Activated naive CD4-positive, alpha-beta T cell treated with anti-CD3 and anti-CD28 coated beads, Interleukin-2, amount 50 U/mL, for 72 hours (primary cell): Measurements from ENCODE around the gene NAP1L4. TPM values are rescaled to one million over a fixed set of nuclear protein-coding genes. Genes with fewer than 3 reads are reported as not detected.
A peak's percentile ranks its signal among the peaks of the same experiment; 100 is the strongest.
"Not testable (repeated sequence)": the region's sequence is repeated elsewhere in the genome, so short reads cannot be mapped to it uniquely, and the experiment has no call there.

Experiments
- ATAC-seq, 2 donors: fragments of 150-1000 bp; cut with Tn5 transposase; 2 replicates each; pipeline ENCODE4 v1.10.0; 2021; ENCODE audit warnings: mild to moderate bottlenecking in 2 of 2, moderate library complexity in 2 of 2
- DNase-seq, 2 donors: peaks; one replicate each; pipeline ENCODE4 v3.0.0; 2021 to 2022; ENCODE audit warnings: low spot score in 2 of 2
- H3K27ac Mint-ChIP-seq, 2 donors: one replicate each; pipeline ENCODE4 v1.8.0; 2022; ENCODE audit warnings: mild to moderate bottlenecking in 2 of 2, mixed read lengths in 2 of 2
- H3K36me3 Mint-ChIP-seq, 2 donors: one replicate each; pipeline ENCODE4 v1.8.0; 2022; ENCODE audit warnings: mixed read lengths in 2 of 2
- H3K9me3 Mint-ChIP-seq, 2 donors: one replicate each; pipeline ENCODE4 v1.8.0; 2022; ENCODE audit warnings: mixed read lengths in 2 of 2
- total RNA-seq, 2 donors: library from RNA; stranded (reverse); gene quantifications; one replicate each; pipeline ENCODE4 v1.2.3, GENCODE V29; 2022

The NAP1L4 gene
- total RNA-seq, 2 donors from 2014 or later = 287 to 318 TPM

GRCh38 chr11:2940147-2940920 lies 51.8 kb downstream of the NAP1L4 start:
- DNase-seq (peak in 1 of 2 donors; percentile 77), ATAC-seq (peak; percentile 53 to 89)
- Mint-ChIP-seq H3K36me3 (peaks cover 30 to 36% of the 10 kb centered on the region in 2 donors), H3K9me3 (peaks cover 20 to 28% of the 10 kb centered on the region in 2 donors), H3K27ac (peak overlapping the region; percentile 78 to 84)

- DNase-seq = peak in 1 of 2 donors; percentile 44
- not testable (repeated sequence) for ATAC-seq
- H3K27ac Mint-ChIP-seq = peak overlapping the region; percentile 78 to 84
- peaks cover 29 to 30% of the 10 kb centered on the region in 2 donors for H3K36me3 Mint-ChIP-seq
- peaks cover 20 to 28% of the 10 kb centered on the region in 2 donors for H3K9me3 Mint-ChIP-seq
Measured at GRCh38 chr11:2938458-2939418, 53.4 kb downstream of the NAP1L4 start.

GRCh38 chr11:2937641-2938457 lies 54.3 kb downstream of the NAP1L4 start:
- ATAC-seq, DNase-seq: not testable (repeated sequence)
- Mint-ChIP-seq H3K36me3 (peaks cover 29 to 30% of the 10 kb centered on the region in 2 donors), H3K9me3 (peaks cover 20 to 28% of the 10 kb centered on the region in 2 donors), H3K27ac (peak overlapping the region; percentile 78 to 84)

- H3K9me3 Mint-ChIP-seq = peaks cover 20 to 26% of the 10 kb centered on the region in 2 donors
- no peak overlapping the region for H3K27ac Mint-ChIP-seq
- H3K36me3 Mint-ChIP-seq = peaks cover 26 to 28% of the 10 kb centered on the region in 2 donors
- ATAC-seq (no peak), DNase-seq (peak in 1 of 2 donors; percentile 50)
Measured at GRCh38 chr11:2934611-2935239, 57.4 kb downstream of the NAP1L4 start.

- peak overlapping the region; percentile 44 to 80 for H3K27ac Mint-ChIP-seq
- ATAC-seq (no peak), DNase-seq (peak in 1 of 2 donors; percentile 46)
- H3K9me3 Mint-ChIP-seq = peaks cover 19 to 22% of the 10 kb centered on the region in 2 donors
- H3K36me3 Mint-ChIP-seq = peaks cover 20 to 22% of the 10 kb centered on the region in 2 donors
Measured at GRCh38 chr11:2934021-2934550, 58.0 kb downstream of the NAP1L4 start.

GRCh38 chr11:2933375-2934020 lies 58.6 kb downstream of the NAP1L4 start:
- ATAC-seq = peak; percentile 30 to 66
- Mint-ChIP-seq H3K36me3 (peaks cover 14 to 16% of the 10 kb centered on the region in 2 donors), H3K27ac (peak overlapping the region in 1 of 2 donors; percentile 80), H3K9me3 (peaks cover 13 to 17% of the 10 kb centered on the region in 2 donors)
- peak in 1 of 2 donors; percentile 82 for DNase-seq

- ATAC-seq (peak in 1 of 2 donors; percentile 42), DNase-seq (peak in 1 of 2 donors; percentile 71)
- H3K27ac Mint-ChIP-seq = peak overlapping the region in 1 of 2 donors; percentile 80
- peaks cover 6 to 10% of the 10 kb centered on the region in 2 donors for H3K9me3 Mint-ChIP-seq
- peaks cover 8 to 9% of the 10 kb centered on the region in 2 donors for H3K36me3 Mint-ChIP-seq
Measured at GRCh38 chr11:2932850-2933251, 59.3 kb downstream of the NAP1L4 start.

GRCh38 chr11:2931771-2932738 lies 60.1 kb downstream of the NAP1L4 start:
- DNase-seq (no peak), ATAC-seq (no peak)
- Mint-ChIP-seq H3K36me3 (peaks cover 0 to 1% of the 10 kb centered on the region in 2 donors), H3K9me3 (peaks cover 0 to 2% of the 10 kb centered on the region in 2 donors), H3K27ac (no peak overlapping the region)

- Mint-ChIP-seq H3K9me3 (no peaks in the 10 kb centered on the region), H3K27ac (no peak overlapping the region), H3K36me3 (no peaks in the 10 kb centered on the region)
- DNase-seq (no peak), ATAC-seq (no peak)
Measured at GRCh38 chr11:2931420-2931746, 60.7 kb downstream of the NAP1L4 start.

GRCh38 chr11:2930704-2931419 lies 61.3 kb downstream of the NAP1L4 start:
- H3K36me3 Mint-ChIP-seq = no peaks in the 10 kb centered on the region
- no peaks in the 10 kb centered on the region for H3K9me3 Mint-ChIP-seq
- H3K27ac Mint-ChIP-seq = peak overlapping the region in 1 of 2 donors; percentile 75
- DNase-seq = peak; percentile 59 to 72
- ATAC-seq = peak; percentile 9 to 22

- peak overlapping the region in 1 of 2 donors; percentile 75 for H3K27ac Mint-ChIP-seq
- H3K9me3 Mint-ChIP-seq = no peaks in the 10 kb centered on the region
- no peaks in the 10 kb centered on the region for H3K36me3 Mint-ChIP-seq
- DNase-seq (peak; percentile 57 to 75), ATAC-seq (peak; percentile 22 to 30)
Measured at GRCh38 chr11:2929950-2930703, 62.0 kb downstream of the NAP1L4 start.

- no peaks in the 10 kb centered on the region for H3K9me3 Mint-ChIP-seq
- peak overlapping the region in 1 of 2 donors; percentile 75 for H3K27ac Mint-ChIP-seq
- no peaks in the 10 kb centered on the region for H3K36me3 Mint-ChIP-seq
- ATAC-seq (peak; percentile 50 to 55), DNase-seq (peak; percentile 61 to 86)
Measured at GRCh38 chr11:2929531-2929949, 62.6 kb downstream of the NAP1L4 start.
